ENCODE results near the gene EIF2AK3.
"Not testable (repeated sequence)": the region's sequence is repeated elsewhere in the genome, so short reads cannot be mapped to it uniquely, and the experiment has no call there.

The EIF2AK3 gene

GRCh38 chr2:88596141-88596830 lies 31.0 kb downstream of the EIF2AK3 start:
- DNase-seq (ENCODE audit: low spot score): no peak

DNA sequence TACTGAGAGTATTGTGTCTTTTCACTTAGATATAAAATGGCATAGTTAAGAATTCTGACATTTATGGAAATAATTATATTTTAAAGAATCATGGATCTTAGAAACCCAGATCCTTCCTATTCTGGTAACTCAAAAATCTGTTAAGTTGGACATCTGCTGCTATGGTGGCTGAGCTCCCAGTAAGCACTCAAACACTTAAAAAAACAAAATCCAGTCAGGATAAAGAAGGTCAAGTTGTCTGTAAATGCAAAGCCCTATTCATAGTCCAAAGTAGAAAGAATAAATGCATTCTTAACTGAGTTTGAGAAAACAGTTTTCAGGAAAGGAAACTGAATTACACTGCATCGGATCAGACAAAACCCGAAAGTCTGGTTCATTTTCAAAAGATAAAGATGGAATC lies 35.6 kb downstream of the EIF2AK3 start:
- no peak for DNase-seq (ENCODE audit: low spot score)

- peak; percentile 77 for DNase-seq (ENCODE audit: low spot score)
Measured at GRCh38 chr2:88590998-88591613, 36.2 kb downstream of the EIF2AK3 start.

DNA sequence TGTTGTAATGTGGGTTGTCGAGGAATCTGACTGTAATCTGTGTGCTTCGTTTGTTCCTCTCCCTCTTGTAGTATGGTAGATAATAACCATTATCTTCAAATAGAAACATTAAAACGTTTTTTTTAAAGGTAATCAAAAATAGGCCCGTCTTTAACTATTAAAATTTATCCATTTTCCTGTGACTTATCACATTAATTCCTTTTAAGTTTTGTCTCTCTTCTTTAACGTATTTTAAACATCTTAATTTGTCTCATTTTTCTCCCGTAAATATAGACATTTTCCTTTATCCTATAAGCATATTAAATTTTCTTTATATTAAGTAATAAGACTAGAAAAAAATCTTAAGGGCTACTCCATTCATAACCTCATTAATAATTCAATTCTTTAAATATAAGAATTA lies 41.3 kb downstream of the EIF2AK3 start:
- DNase-seq (ENCODE audit: low spot score): no peak

GRCh38 chr2:88582030-88582429 lies 45.2 kb downstream of the EIF2AK3 start:
- no peak for DNase-seq (ENCODE audit: low spot score)

- DNase-seq (ENCODE audit: low spot score): no peak
Measured at GRCh38 chr2:88580088-88580487, 47.2 kb downstream of the EIF2AK3 start.

- no peak for DNase-seq (ENCODE audit: low spot score)
Measured at GRCh38 chr2:88575630-88576029, 51.6 kb downstream of the EIF2AK3 start.

DNA sequence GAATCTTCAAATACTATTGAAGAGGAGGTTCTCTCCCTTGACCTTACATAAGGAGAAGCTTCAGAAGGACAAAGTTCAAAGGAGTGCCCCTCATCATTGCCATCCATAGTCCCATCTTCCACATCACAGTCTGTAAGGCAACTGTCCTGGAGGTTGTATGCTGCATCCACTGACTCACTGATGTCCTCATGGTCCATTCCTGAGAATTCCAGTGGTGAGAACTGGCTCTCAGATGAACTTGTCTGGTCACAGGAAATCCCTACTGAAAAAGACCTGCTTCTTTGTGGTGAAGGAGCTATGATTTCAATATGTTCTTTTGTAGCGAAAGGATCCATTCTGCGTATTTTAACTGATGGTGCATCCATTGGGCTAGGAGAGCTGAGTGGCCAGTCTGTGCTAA lies 52.2 kb downstream of the EIF2AK3 start:
- no peak for DNase-seq (ENCODE audit: low spot score)

- no peak for DNase-seq (ENCODE audit: low spot score)
Measured at GRCh38 chr2:88574445-88574844, 52.8 kb downstream of the EIF2AK3 start.

- DNase-seq (ENCODE audit: low spot score): no peak
Measured at GRCh38 chr2:88568179-88568578, 59.1 kb downstream of the EIF2AK3 start.

DNA sequence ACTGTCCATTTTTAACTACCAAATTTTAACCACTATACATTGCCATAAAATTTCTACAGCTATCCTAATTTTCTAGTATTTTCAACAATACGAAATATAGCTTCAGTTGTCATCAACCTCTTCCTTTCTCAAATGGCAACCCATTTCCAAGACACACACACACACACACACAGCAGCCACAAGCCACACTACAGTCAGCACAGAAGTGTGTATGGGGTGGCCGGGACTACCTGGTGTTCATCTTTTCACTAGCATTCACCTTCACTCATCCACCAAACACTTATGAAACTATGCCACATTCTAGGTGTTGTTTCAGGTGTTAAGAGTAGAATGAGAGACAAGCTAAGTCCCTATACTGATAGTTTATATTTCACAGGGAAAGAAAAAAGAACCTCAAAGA lies 62.9 kb downstream of the EIF2AK3 start:
- DNase-seq (ENCODE audit: low spot score): no peak

- DNase-seq (ENCODE audit: low spot score): no peak
Measured at GRCh38 chr2:88563129-88563528, 64.1 kb downstream of the EIF2AK3 start.

- no peak for DNase-seq (ENCODE audit: low spot score)
Measured at GRCh38 chr2:88561646-88562388, 65.4 kb downstream of the EIF2AK3 start.

DNA sequence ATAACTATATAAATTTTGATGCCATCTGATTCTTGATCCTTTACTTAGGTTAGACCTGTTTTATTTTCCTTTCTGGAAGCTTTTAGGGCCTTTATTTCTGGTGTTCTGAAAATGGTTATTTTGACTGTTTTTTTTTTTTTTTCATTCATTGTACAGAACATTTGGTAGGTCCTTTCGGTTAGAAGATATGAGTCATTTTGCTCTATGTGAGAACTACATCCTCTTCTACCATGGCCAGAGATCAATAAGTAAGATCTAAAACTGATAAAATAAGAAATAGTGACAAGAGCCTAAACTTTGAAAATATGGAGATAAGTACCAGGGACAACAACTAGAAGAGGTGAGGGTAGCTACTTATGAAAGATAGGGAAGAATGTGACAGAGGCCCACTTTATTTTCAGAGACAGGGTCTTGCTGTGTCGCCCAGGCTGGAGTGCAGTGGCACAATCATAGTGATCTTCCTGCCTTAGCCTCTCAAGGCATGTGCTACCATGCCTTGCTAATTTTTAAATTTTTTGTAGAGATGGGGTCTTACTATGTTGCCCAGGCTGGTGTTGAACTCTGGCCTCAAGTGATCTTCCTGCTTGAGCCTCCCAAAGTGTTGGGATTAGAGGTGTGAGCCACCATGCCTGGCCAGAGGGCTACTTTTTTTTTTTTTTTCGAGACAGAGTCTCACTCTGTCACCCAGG lies 66.5 kb downstream of the EIF2AK3 start:
- DNase-seq (ENCODE audit: low spot score): no peak

- no peak for DNase-seq (ENCODE audit: low spot score)
Measured at GRCh38 chr2:88557290-88557689, 70.0 kb downstream of the EIF2AK3 start.

DNA sequence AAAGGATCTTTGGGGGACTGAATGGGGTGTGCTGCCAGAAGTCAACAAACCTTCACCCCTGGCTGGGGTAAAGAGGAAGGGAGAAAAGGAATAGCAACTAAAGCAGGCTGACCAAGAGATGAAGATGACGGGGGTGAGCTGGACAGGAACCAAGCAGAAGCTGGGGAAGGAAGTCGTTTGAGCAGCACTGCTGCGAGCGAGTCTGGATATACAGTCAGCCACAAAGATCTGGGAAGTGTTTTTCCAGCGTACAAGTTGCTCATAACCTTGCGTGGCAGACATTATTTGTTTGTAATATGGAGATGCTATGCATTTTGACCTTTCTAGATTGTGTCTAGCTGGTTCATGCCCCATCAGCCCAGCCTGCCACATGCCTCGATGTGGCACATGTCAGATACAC lies 71.2 kb downstream of the EIF2AK3 start:
- DNase-seq (ENCODE audit: low spot score): no peak

GRCh38 chr2:88554189-88554588 lies 73.1 kb downstream of the EIF2AK3 start:
- no peak for DNase-seq (ENCODE audit: low spot score)

DNA sequence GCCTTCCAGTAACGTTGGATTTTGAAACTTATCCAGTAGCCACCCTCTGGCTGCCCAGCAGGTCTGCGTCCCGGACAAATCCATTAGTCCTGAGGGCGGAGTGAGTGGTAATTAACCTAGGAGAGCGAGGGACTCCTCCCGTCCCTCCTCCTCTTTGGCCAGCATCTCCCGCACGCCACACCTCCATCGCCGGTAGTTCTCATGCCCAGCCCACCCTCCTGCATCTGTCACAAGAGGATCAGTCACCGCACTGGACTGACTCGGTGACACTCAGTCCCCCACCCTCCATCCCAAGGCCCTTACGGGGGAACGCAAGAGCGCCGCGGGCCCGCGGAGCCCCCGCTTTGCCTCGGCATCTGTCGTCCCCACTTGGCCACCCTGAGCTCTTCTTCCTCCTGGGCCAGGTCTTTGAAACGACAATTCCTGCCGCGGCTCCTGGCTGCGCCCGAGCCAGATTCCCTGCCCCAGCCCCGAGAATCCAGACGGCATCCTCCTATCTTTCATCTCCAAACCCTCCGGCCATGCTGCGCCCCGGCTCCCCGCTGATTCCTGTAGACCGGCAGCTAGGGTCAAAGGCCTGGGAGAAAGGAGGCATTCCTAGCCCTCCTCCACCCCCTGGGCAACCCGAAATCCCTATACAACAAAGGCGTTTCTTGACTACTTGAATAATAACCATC lies 77.5 kb downstream of the EIF2AK3 start:
- peak; percentile 80 for DNase-seq (ENCODE audit: low spot score)

- not testable (repeated sequence) for DNase-seq (ENCODE audit: low spot score)
Measured at GRCh38 chr2:88546291-88546690, 81.0 kb downstream of the EIF2AK3 start.

DNA sequence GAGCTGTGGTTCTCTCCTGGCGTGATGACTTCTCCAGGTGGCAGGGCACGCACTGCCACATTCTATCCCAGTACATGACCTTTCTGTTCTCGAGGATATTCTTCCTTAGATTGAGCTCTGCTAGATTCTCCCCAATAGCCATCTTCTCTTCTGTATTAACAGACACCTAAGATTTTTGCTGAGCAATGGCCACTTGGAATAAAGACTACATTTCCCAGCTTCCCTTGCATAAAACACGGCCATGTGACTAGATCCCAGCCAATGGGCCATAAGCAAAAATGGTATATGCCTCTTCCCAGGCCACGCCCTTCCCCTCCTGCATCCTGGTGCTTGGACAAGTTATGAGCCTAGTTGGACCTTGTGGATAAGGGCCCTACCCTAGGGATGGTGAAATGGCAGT lies 82.1 kb downstream of the EIF2AK3 start:
- DNase-seq (ENCODE audit: low spot score): peak; percentile 85

- no peak for DNase-seq (ENCODE audit: low spot score)
Measured at GRCh38 chr2:88543541-88544057, 83.7 kb downstream of the EIF2AK3 start.

DNA sequence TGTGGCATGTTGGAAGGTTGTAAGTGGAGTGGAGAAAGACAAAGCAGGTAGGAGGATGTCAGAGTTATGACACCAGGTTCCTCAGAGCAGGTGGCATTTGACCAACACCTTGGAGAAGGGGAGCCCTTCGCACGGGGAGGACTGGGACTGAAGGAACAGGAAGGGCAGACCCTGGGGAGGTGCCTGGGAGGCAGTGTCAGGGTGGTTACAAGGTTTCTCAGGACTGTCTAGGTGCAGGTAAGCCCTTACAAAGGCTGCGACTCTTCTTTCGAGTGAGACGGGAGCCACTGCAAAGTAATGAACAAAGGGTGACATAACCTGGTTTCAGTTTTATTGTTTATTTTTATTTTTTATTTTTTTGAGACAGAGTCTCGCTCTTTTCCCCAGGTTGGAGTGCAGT lies 84.6 kb downstream of the EIF2AK3 start:
- DNase-seq (ENCODE audit: low spot score): no peak
